ENCODE measurements around the gene TWF1. TPM values are rescaled to one million over a fixed set of nuclear protein-coding genes. Genes with fewer than 3 reads are reported as not detected.

The TWF1 gene
- total RNA-seq, 1 experiment from 2014 or later = 105 TPM

DNA sequence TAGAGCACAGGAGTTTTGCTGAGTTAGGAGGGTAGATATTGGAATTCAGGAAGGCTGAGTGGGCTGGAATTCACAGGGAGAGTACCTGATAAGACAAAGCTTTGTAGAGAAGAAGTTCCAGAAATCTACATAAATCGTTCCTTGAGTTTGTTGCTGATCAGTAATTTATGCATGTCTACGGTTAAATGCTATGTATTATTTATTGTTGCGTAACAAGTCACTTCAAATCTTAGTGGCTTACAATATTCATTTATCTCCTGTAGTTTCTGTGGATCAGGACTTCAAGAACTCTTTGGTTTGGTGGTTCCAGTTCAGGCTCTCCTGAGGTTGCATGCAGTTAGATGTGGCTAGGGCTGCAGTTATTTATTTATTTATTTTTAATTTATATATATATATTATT lies 55.3 kb downstream of the TWF1 start:
- ChIA-PET POLR2A (no interaction called here), CTCF (no interaction called here)
- no peak for DNase-seq (ENCODE audit: unreplicated experiment)
- peaks cover under 1% of the 10 kb centered on the region for H3K4me1 Mint-ChIP-seq (ENCODE audit: insufficient read depth, unreplicated experiment)
- H3K27ac Mint-ChIP-seq (ENCODE audit: low read depth, unreplicated experiment) = no peak overlapping the region
- intact Hi-C loops (cut with micrococcal nuclease) = no loop called here
- H3K4me3 Mint-ChIP-seq (ENCODE audit: unreplicated experiment) = no peak overlapping the region
- TF ChIP-seq, protein P1, sequence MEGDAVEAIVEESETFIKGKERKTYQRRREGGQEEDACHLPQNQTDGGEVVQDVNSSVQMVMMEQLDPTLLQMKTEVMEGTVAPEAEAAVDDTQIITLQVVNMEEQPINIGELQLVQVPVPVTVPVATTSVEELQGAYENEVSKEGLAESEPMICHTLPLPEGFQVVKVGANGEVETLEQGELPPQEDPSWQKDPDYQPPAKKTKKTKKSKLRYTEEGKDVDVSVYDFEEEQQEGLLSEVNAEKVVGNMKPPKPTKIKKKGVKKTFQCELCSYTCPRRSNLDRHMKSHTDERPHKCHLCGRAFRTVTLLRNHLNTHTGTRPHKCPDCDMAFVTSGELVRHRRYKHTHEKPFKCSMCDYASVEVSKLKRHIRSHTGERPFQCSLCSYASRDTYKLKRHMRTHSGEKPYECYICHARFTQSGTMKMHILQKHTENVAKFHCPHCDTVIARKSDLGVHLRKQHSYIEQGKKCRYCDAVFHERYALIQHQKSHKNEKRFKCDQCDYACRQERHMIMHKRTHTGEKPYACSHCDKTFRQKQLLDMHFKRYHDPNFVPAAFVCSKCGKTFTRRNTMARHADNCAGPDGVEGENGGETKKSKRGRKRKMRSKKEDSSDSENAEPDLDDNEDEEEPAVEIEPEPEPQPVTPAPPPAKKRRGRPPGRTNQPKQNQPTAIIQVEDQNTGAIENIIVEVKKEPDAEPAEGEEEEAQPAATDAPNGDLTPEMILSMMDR (IDR thresholded peaks at IDR 0.05; ENCODE audit: unreplicated experiment) = no peak
- no peaks in the 10 kb centered on the region for H3K27me3 Mint-ChIP-seq (ENCODE audit: insufficient read depth, unreplicated experiment)
- H3K36me3 Mint-ChIP-seq (ENCODE audit: insufficient read depth, unreplicated experiment) = peaks cover 27% of the 10 kb centered on the region
- no TSS peak for BruUV-seq (replicated peaks)
- no peaks in the 10 kb centered on the region for H3K9me3 Mint-ChIP-seq (ENCODE audit: unreplicated experiment)

GRCh38 chr12:43749016-43749415 lies 57.1 kb downstream of the TWF1 start:
- Mint-ChIP-seq H3K4me3 (ENCODE audit: unreplicated experiment) (no peak overlapping the region), H3K9me3 (ENCODE audit: unreplicated experiment) (no peaks in the 10 kb centered on the region), H3K27ac (ENCODE audit: low read depth, unreplicated experiment) (no peak overlapping the region), H3K27me3 (ENCODE audit: insufficient read depth, unreplicated experiment) (no peaks in the 10 kb centered on the region), H3K4me1 (ENCODE audit: insufficient read depth, unreplicated experiment) (no peaks in the 10 kb centered on the region), H3K36me3 (ENCODE audit: insufficient read depth, unreplicated experiment) (peaks cover 33% of the 10 kb centered on the region)
- intact Hi-C loops (cut with micrococcal nuclease) = no loop called here
- TF ChIP-seq, protein P1 (IDR thresholded peaks at IDR 0.05; ENCODE audit: unreplicated experiment) = no peak
- ChIA-PET CTCF (interaction anchor here (0.6 to 2.3 kb wide), 4 partner anchors 10 to 1604 kb away, joined by 3 to 8 read pairs (median 3); partner anchors contain the start of gene IRAK4), POLR2A (interaction anchor here (0.6 kb wide), 2 partner anchors 8 to 17 kb away, joined by 3 read pairs; no protein-coding TSS in a partner anchor)
- DNase-seq (ENCODE audit: unreplicated experiment) = no peak
- no TSS peak for BruUV-seq (replicated peaks)

- DNase-seq (ENCODE audit: unreplicated experiment) = no peak
- Mint-ChIP-seq H3K4me3 (ENCODE audit: unreplicated experiment) (no peak overlapping the region), H3K27ac (ENCODE audit: low read depth, unreplicated experiment) (no peak overlapping the region), H3K36me3 (ENCODE audit: insufficient read depth, unreplicated experiment) (peaks cover 54% of the 10 kb centered on the region), H3K9me3 (ENCODE audit: unreplicated experiment) (no peaks in the 10 kb centered on the region), H3K27me3 (ENCODE audit: insufficient read depth, unreplicated experiment) (no peaks in the 10 kb centered on the region), H3K4me1 (ENCODE audit: insufficient read depth, unreplicated experiment) (no peaks in the 10 kb centered on the region)
- TF ChIP-seq, protein P1 (IDR thresholded peaks at IDR 0.05; ENCODE audit: unreplicated experiment) = no peak
- POLR2A ChIA-PET = no interaction called here
- intact Hi-C loops (cut with micrococcal nuclease) = no loop called here
- no TSS peak for BruUV-seq (replicated peaks)
- CTCF ChIA-PET = no interaction called here
These were observed 61.3 kb downstream of the TWF1 start for GRCh38 chr12:43744826-43745225.

Other genes with a start within 250 kb of the TWF1 start
- gene PUS7L, start 47.5 kb downstream of the TWF1 start, total RNA-seq (2022) = 15.9 and 26.5 TPM in 2 replicates
- 10.1 and 12.2 TPM in 2 replicates for gene IRAK4, start 47.4 kb downstream of the TWF1 start, total RNA-seq (2022)
- gene TMEM117, start 29.8 kb upstream of the TWF1 start, total RNA-seq (2022) = 3.2 and 4.3 TPM in 2 replicates

Data from MCF 10A (cell line).